DND-41 (cell line): ENCODE results near the gene NCAPH2.

ENCODE experiments used
- ATAC-seq: fragments of 200-7000 bp; cut with Tn5 transposase; 3 replicates; pipeline ENCODE4 v1.9.1; 2021; ENCODE audit warnings: low read depth; ENCODE audit not compliant: insufficient read depth
- DNase-seq: peaks from one replicate; pipeline ENCODE4 v3.0.0-alpha.2; 2020
- H2AFZ ChIP-seq: 2 replicates; pipeline ENCODE4 v1.6.0; 2012; ENCODE audit warnings: low read depth, low read length
- H3K27ac ChIP-seq: 2 replicates; pipeline ENCODE4 v1.5.1; 2012; ENCODE audit warnings: low read length, inconsistent platforms
- H3K27me3 ChIP-seq: fragments of 200-600 bp; sonication (generic); 2 replicates; pipeline ENCODE4 v1.6.0; 2012; ENCODE audit warnings: low read length, mild to moderate bottlenecking, inconsistent platforms; ENCODE audit not compliant: insufficient read depth, poor library complexity
- H3K36me3 ChIP-seq: 2 replicates; pipeline ENCODE4 v1.5.1; 2012; ENCODE audit warnings: low read length, inconsistent platforms; ENCODE audit not compliant: insufficient read depth
- H3K4me1 ChIP-seq: 2 replicates; pipeline ENCODE4 v1.5.1; 2012; ENCODE audit warnings: mild to moderate bottlenecking, low read length; ENCODE audit not compliant: insufficient read depth
- H3K4me2 ChIP-seq: 2 replicates; pipeline ENCODE4 v1.6.0; 2012; ENCODE audit warnings: mild to moderate bottlenecking, moderate library complexity, low read length, inconsistent platforms; ENCODE audit not compliant: insufficient read depth
- H3K4me3 ChIP-seq, 2 experiments: fragments of 200-600 bp in 1 of 2; shearing (Covaris generic) in 1 of 2; 2 replicates each; pipeline ENCODE4 v1.5.1; 2012 to 2016; ENCODE audit warnings: inconsistent platforms in 2 of 2, low read length in 2 of 2, mild to moderate bottlenecking in 2 of 2, low read depth in 1 of 2, moderate library complexity in 1 of 2
- H3K79me2 ChIP-seq: 2 replicates; pipeline ENCODE4 v1.6.0; 2012; ENCODE audit warnings: low read length, inconsistent platforms; ENCODE audit not compliant: insufficient read depth
- H3K9ac ChIP-seq: 2 replicates; pipeline ENCODE4 v1.6.0; 2012; ENCODE audit warnings: low read depth, mild to moderate bottlenecking, inconsistent platforms, low read length, moderate library complexity
- H3K9me3 ChIP-seq: 2 replicates; pipeline ENCODE4 v1.5.1; 2012; ENCODE audit warnings: low read length, moderate library complexity, mild to moderate bottlenecking, inconsistent platforms; ENCODE audit not compliant: insufficient read depth, severe bottlenecking
- H4K20me1 ChIP-seq: 2 replicates; pipeline ENCODE4 v1.6.0; 2012; ENCODE audit warnings: low read length; ENCODE audit not compliant: insufficient read depth
- CTCF ChIP-seq: IDR thresholded peaks from 2 replicates; pipeline ENCODE4 v1.5.1; 2012; ENCODE audit warnings: borderline replicate concordance, low read length, moderate library complexity, mild to moderate bottlenecking; ENCODE audit not compliant: poor library complexity, severe bottlenecking; ENCODE audit errors: extremely low read depth
- EZH2 ChIP-seq: IDR thresholded peaks from 3 replicates; pipeline ENCODE4 v1.6.1; 2012; ENCODE audit warnings: borderline replicate concordance, low read depth, mild to moderate bottlenecking, moderate library complexity, low read length, inconsistent platforms; ENCODE audit not compliant: severe bottlenecking

NCAPH2 gene

DNA sequence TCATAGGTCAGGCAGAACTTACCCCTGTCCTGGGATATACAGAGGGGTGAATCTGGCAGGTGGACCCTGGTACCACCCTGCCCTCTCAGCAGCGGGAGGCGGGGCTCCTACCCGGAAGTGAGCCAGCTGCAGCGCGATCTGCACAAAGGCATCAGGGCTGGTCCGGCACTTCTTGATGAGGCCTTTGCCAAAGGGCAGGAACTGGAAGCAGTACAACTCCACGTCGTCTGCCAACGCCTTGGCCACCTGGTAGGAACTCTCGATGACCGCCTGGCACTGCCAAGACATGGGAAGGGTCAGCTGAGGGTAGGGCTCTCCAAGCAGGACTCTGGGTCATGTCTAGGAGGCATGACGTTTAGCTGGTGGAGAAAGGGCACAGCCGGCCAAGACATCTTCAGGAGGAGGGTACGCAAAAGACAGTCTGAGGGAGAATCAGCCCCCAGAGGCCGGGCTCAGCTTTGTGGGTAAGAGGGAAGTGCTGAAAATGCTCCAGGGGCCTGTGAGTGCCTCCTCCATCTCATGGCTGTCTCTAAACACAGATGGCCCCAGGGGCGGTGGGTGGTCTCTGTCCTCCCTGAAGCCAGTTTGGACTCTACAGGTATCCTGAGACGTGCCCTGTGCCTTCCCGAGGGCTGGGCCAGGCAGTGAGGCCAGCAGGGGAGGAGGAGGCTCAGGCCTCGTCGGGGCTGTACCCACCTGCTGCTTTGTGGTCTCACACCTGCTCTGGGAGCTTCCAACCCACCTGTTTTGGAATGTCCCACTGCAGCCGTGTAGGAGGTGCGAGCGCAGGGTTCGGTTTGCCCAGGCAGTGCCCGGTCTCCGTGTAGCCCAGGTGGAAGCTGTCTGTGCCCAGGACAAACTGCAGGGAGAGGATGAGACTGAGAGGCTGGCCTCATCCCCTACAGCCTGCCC is 63.5 kb downstream of the NCAPH2 start:
- Histone ChIP-seq H3K9ac (no peak overlapping the region), H3K27ac (no peak overlapping the region), H3K27me3 (no peaks in the 10 kb centered on the region), H3K9me3 (no peaks in the 10 kb centered on the region), H3K4me3 (no peak overlapping the region), H3K79me2 (no peaks in the 10 kb centered on the region), H4K20me1 (peaks cover 3% of the 10 kb centered on the region; the same call in 1 of the 2 replicates), H3K4me2 (no peak overlapping the region), H3K36me3 (peaks cover 85% of the 10 kb centered on the region), H2AFZ (no peak overlapping the region), H3K4me1 (no peaks in the 10 kb centered on the region)
- DNase-seq, result no peak
- no peak for ATAC-seq
- TF ChIP-seq EZH2 (no peak), CTCF (no peak)

GRCh38 chr22:50572965-50573364 is 64.9 kb downstream of the NCAPH2 start:
- no peak overlapping the region for H3K4me3 ChIP-seq
- H3K36me3 ChIP-seq, result peaks cover 92% of the 10 kb centered on the region
- H4K20me1 ChIP-seq, result peaks cover 6% of the 10 kb centered on the region; the same call in 1 of the 2 replicates
- no peak overlapping the region for H3K9ac ChIP-seq
- no peaks in the 10 kb centered on the region for H3K4me1 ChIP-seq
- no peaks in the 10 kb centered on the region for H3K27me3 ChIP-seq
- H3K9me3 ChIP-seq, result no peaks in the 10 kb centered on the region
- TF ChIP-seq EZH2 (no peak), CTCF (no peak)
- ATAC-seq, result no peak
- no peak overlapping the region for H3K4me2 ChIP-seq
- no peaks in the 10 kb centered on the region for H3K79me2 ChIP-seq
- no peak overlapping the region for H2AFZ ChIP-seq
- no peak overlapping the region for H3K27ac ChIP-seq
- DNase-seq, result no peak

GRCh38 chr22:50573491-50574382 is 65.7 kb downstream of the NCAPH2 start:
- Histone ChIP-seq H3K9me3 (no peaks in the 10 kb centered on the region), H2AFZ (no peak overlapping the region), H3K79me2 (no peaks in the 10 kb centered on the region), H3K27me3 (no peaks in the 10 kb centered on the region), H3K36me3 (peaks cover 90% of the 10 kb centered on the region), H3K27ac (no peak overlapping the region), H3K4me1 (no peaks in the 10 kb centered on the region), H3K4me2 (no peak overlapping the region), H3K9ac (no peak overlapping the region), H4K20me1 (peaks cover 6% of the 10 kb centered on the region), H3K4me3 (no peak overlapping the region)
- TF ChIP-seq CTCF, result no peak
- no peak for TF ChIP-seq EZH2
- no peak for DNase-seq
- no peak for ATAC-seq
